ENCODE results near the gene TMEM225B.
"Not testable (repeated sequence)": the region's sequence is repeated elsewhere in the genome, so short reads cannot be mapped to it uniquely, and the experiment has no call there.

TMEM225B gene

GRCh38 chr7:99597762-99598501, at the start of gene TMEM225B:
Gene TMEM225B, plus strand, starts transcription at chr7:99598267. Its CDS starts 6,122 bp downstream, at chr7:99604389.
- no peak for DNase-seq (ENCODE audit: extremely low read depth in 1 of 2, low read depth in 1 of 2)

- DNase-seq (ENCODE audit: extremely low read depth in 1 of 2, low read depth in 1 of 2): not testable (repeated sequence)
Observed at GRCh38 chr7:99549545-99549944, 48.5 kb upstream of the TMEM225B start.

- DNase-seq (ENCODE audit: extremely low read depth in 1 of 2, low read depth in 1 of 2): no peak
Observed at GRCh38 chr7:99551334-99551733, 46.7 kb upstream of the TMEM225B start.

GRCh38 chr7:99551767-99552463, 46.2 kb upstream of the TMEM225B start, which contains the start of gene FAM200A:
Gene FAM200A, minus strand, starts transcription at chr7:99552114. Its CDS starts 3,707 bp downstream, at chr7:99548407.
- DNase-seq (ENCODE audit: extremely low read depth in 1 of 2, low read depth in 1 of 2): peak; percentile 61 to 80

- DNase-seq (ENCODE audit: extremely low read depth in 1 of 2, low read depth in 1 of 2): no peak
Observed at GRCh38 chr7:99553039-99553438, 45.0 kb upstream of the TMEM225B start.

GRCh38 chr7:99554939-99555338, 43.1 kb upstream of the TMEM225B start:
- DNase-seq (ENCODE audit: extremely low read depth in 1 of 2, low read depth in 1 of 2): no peak

- no peak for DNase-seq (ENCODE audit: extremely low read depth in 1 of 2, low read depth in 1 of 2)
Observed at GRCh38 chr7:99557196-99557607, 40.9 kb upstream of the TMEM225B start.

- no peak for DNase-seq (ENCODE audit: extremely low read depth in 1 of 2, low read depth in 1 of 2)
Observed at GRCh38 chr7:99557940-99558305, 40.1 kb upstream of the TMEM225B start.

GRCh38 chr7:99558306-99559174, 39.5 kb upstream of the TMEM225B start, which contains the start of gene ZNF655:
Gene ZNF655, plus strand, starts transcription at chr7:99558642. Its CDS starts 1,918 bp downstream, at chr7:99560560.
- DNase-seq (ENCODE audit: extremely low read depth in 1 of 2, low read depth in 1 of 2): peak; percentile 80 to 86

- DNase-seq (ENCODE audit: extremely low read depth in 1 of 2, low read depth in 1 of 2): no peak
Observed at GRCh38 chr7:99559175-99559915, 38.7 kb upstream of the TMEM225B start.

- DNase-seq (ENCODE audit: extremely low read depth in 1 of 2, low read depth in 1 of 2): no peak
Observed at GRCh38 chr7:99560834-99561736, 37.0 kb upstream of the TMEM225B start.

- no peak for DNase-seq (ENCODE audit: extremely low read depth in 1 of 2, low read depth in 1 of 2)
Observed at GRCh38 chr7:99561737-99562051, 36.4 kb upstream of the TMEM225B start.

GRCh38 chr7:99562114-99562784, 35.8 kb upstream of the TMEM225B start:
- no peak for DNase-seq (ENCODE audit: extremely low read depth in 1 of 2, low read depth in 1 of 2)

GRCh38 chr7:99562832-99563231, 35.2 kb upstream of the TMEM225B start:
- DNase-seq (ENCODE audit: extremely low read depth in 1 of 2, low read depth in 1 of 2): no peak

GRCh38 chr7:99563650-99564049, 34.4 kb upstream of the TMEM225B start:
- no peak for DNase-seq (ENCODE audit: extremely low read depth in 1 of 2, low read depth in 1 of 2)

GRCh38 chr7:99568770-99569169, 29.3 kb upstream of the TMEM225B start:
- DNase-seq (ENCODE audit: extremely low read depth in 1 of 2, low read depth in 1 of 2): not testable (repeated sequence)

GRCh38 chr7:99571768-99572167, 26.3 kb upstream of the TMEM225B start:
- no peak for DNase-seq (ENCODE audit: extremely low read depth in 1 of 2, low read depth in 1 of 2)

- no peak for DNase-seq (ENCODE audit: extremely low read depth in 1 of 2, low read depth in 1 of 2)
Observed at GRCh38 chr7:99573257-99573656, 24.8 kb upstream of the TMEM225B start.

- no peak for DNase-seq (ENCODE audit: extremely low read depth in 1 of 2, low read depth in 1 of 2)
Observed at GRCh38 chr7:99576251-99576650, 21.8 kb upstream of the TMEM225B start.

Measured in activated CD8-positive, alpha-beta memory T cell treated with anti-CD3 and anti-CD28 coated beads for 1 hour (primary cell).